Measurements from ENCODE around the gene A3GALT2. TPM values are rescaled to one million over a fixed set of nuclear protein-coding genes. Genes with fewer than 3 reads are reported as not detected.

Gene A3GALT2
- total and polyA plus RNA-seq, 9 donors = not detected

DNA sequence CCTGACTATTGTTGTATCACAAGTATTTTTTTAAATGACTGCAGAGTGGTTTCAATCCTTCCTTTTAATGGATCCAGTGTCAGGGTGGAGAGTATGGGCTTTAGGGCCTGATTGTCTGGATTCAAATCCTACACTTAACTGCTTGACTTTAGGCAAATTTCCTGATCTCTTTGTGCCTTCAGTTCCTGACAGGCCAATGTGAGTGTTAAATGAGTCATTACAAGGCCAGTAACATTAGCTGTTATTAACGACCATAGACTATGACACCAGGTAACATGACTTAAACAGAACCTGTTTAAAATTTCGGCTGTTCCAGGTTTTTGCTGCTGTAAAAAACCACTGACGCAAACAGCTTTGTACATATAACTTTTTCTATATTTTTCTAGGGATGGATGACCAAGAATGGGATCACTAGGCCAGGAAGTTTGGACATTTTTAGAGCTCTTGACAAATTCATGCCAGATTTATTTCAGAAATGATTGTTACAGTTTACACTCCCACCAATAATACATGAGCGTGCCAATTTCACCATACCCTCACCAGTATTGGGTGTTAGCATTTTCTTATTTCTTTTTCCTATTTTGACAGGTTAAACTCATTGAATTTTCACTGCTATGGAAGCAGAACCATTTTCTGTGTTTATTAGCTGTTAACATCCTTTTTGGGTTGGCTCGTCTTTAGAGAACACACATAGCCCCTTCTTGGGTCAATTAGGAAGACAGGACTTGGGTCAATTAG is 53.3 kb downstream of the A3GALT2 start:
- no peak for DNase-seq

GRCh38 chr1:33266766-33267165 is 54.1 kb downstream of the A3GALT2 start:
- H3K27me3 ChIP-seq = no peaks in the 10 kb centered on the region
- 86 to 92% (median 92%) methylated on average over 6 of the region's 6 CpGs for WGBS, 3 donors
- TF ChIP-seq POLR2A (IDR thresholded peaks at IDR 0.05) (no peak), EP300 (IDR thresholded peaks at IDR 0.05) (no peak)
- TF ChIP-seq, protein P1, sequence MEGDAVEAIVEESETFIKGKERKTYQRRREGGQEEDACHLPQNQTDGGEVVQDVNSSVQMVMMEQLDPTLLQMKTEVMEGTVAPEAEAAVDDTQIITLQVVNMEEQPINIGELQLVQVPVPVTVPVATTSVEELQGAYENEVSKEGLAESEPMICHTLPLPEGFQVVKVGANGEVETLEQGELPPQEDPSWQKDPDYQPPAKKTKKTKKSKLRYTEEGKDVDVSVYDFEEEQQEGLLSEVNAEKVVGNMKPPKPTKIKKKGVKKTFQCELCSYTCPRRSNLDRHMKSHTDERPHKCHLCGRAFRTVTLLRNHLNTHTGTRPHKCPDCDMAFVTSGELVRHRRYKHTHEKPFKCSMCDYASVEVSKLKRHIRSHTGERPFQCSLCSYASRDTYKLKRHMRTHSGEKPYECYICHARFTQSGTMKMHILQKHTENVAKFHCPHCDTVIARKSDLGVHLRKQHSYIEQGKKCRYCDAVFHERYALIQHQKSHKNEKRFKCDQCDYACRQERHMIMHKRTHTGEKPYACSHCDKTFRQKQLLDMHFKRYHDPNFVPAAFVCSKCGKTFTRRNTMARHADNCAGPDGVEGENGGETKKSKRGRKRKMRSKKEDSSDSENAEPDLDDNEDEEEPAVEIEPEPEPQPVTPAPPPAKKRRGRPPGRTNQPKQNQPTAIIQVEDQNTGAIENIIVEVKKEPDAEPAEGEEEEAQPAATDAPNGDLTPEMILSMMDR (IDR thresholded peaks at IDR 0.05) = no peak
- no peaks in the 10 kb centered on the region for H3K36me3 ChIP-seq
- no peak overlapping the region for H3K4me3 ChIP-seq
- no peak overlapping the region for H3K27ac ChIP-seq
- no peak for DNase-seq
- intact Hi-C loops (cut with DNase I) = no loop called here
- H3K9me3 ChIP-seq = no peaks in the 10 kb centered on the region
- peaks cover 8% of the 10 kb centered on the region for H3K4me1 ChIP-seq (ENCODE audit: insufficient read depth)

More for the DNA sequence above, 53.3 kb downstream of the A3GALT2 start:
- intact Hi-C loops (cut with DNase I) = no loop called here
- no peak for TF ChIP-seq POLR2A (IDR thresholded peaks at IDR 0.05)
- TF ChIP-seq, protein P1 (IDR thresholded peaks at IDR 0.05) = no peak
- TF ChIP-seq EP300 (IDR thresholded peaks at IDR 0.05) = no peak
- Histone ChIP-seq H3K27me3 (no peaks in the 10 kb centered on the region), H3K36me3 (no peaks in the 10 kb centered on the region), H3K27ac (no peak overlapping the region), H3K4me1 (ENCODE audit: insufficient read depth) (peaks cover 10% of the 10 kb centered on the region), H3K4me3 (no peak overlapping the region), H3K9me3 (no peaks in the 10 kb centered on the region)
- WGBS, 3 donors = 81 to 86% (median 85%) methylated on average over 5 of the region's 5 CpGs

DNA sequence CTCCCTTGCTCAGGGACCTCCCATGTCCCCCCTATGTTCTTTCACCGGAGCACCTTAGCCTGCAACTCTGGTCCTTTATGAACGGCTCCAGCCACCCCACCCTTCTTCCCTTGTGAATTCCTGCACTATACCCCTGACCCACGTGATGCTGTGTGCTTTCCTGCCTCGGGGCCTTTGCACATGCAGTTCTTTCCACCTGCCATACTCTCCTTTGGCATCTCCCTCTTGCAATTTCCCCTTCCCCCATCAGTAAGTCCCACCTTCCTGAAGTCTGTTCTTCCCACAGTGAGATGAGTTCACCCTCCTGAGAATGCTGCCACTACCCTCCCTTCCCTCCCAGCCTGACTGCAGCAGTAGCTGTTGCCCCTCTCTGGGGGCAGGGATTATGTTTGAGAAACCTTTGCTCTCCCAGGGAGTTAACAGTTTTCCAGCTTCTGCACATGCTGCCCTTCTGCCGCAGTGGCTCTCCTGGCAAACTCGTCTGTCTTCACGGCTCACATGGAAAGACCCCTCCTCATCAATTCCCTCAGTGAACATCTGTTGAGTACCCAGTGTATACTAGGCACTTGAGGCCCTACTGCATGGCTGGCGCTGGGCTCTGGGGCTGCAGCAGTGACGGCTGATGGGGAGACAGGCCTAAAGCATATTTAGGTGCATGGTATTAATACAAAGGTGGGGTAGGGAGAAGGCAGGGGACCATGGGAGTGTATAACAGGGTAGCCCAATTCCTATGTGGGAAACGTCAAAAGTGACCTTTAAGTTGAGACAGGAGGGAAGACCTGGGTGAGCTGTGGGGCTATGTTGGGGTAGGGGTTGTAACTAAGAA is 54.9 kb downstream of the A3GALT2 start:
- H3K27me3 ChIP-seq = no peaks in the 10 kb centered on the region
- TF ChIP-seq, protein P1 (IDR thresholded peaks at IDR 0.05) = no peak
- TF ChIP-seq EP300 (IDR thresholded peaks at IDR 0.05) = no peak
- TF ChIP-seq POLR2A (IDR thresholded peaks at IDR 0.05) = no peak
- H3K27ac ChIP-seq = no peak overlapping the region
- DNase-seq = no peak
- intact Hi-C loops (cut with DNase I) = no loop called here
- H3K4me1 ChIP-seq (ENCODE audit: insufficient read depth) = peaks cover 8% of the 10 kb centered on the region
- no peak overlapping the region for H3K4me3 ChIP-seq
- H3K9me3 ChIP-seq = no peaks in the 10 kb centered on the region
- H3K36me3 ChIP-seq = no peaks in the 10 kb centered on the region
- WGBS, 3 donors = 79 to 84% (median 84%) methylated on average over 10 of the region's 10 CpGs

GRCh38 chr1:33263890-33264504 is 56.9 kb downstream of the A3GALT2 start:
- 77 to 86% (median 82%) methylated on average over 4 to 5 of the region's 5 CpGs for WGBS, 3 donors
- Histone ChIP-seq H3K4me3 (no peak overlapping the region), H3K27ac (no peak overlapping the region), H3K36me3 (no peaks in the 10 kb centered on the region), H3K4me1 (ENCODE audit: insufficient read depth) (peaks cover 11% of the 10 kb centered on the region), H3K27me3 (no peaks in the 10 kb centered on the region), H3K9me3 (no peaks in the 10 kb centered on the region)
- DNase-seq = no peak
- intact Hi-C loops (cut with DNase I) = no loop called here
- TF ChIP-seq, protein P1 (IDR thresholded peaks at IDR 0.05) = no peak
- no peak for TF ChIP-seq POLR2A (IDR thresholded peaks at IDR 0.05)
- no peak for TF ChIP-seq EP300 (IDR thresholded peaks at IDR 0.05)

All from ovary (tissue), 9 donors.